HepG2 (cell line): ENCODE measurements around the gene ACTR6. TPM values are rescaled to one million over a fixed set of nuclear protein-coding genes. Genes with fewer than 3 reads are reported as not detected.

Experiments used
- FOXJ3 ChIP-seq: sonication (generic); formaldehyde crosslinking; IDR thresholded peaks from 2 replicates; pipeline ENCODE4 v1.4.0; 2020; ENCODE audit warnings: missing genetic modification reagents, mild to moderate bottlenecking, borderline replicate concordance
- HMGA1 ChIP-seq: sonication (generic); formaldehyde crosslinking; conservative IDR thresholded peaks from 2 replicates; pipeline ENCODE4 v1.4.0; 2020; ENCODE audit warnings: missing genetic modification reagents
- KDM6A ChIP-seq: IDR thresholded peaks from 2 replicates; pipeline ENCODE4 v1.6.1; 2016; ENCODE audit warnings: low read depth
- KLF13 ChIP-seq: sonication (generic); formaldehyde crosslinking; IDR thresholded peaks from 2 replicates; pipeline ENCODE4 v1.4.0; 2020; ENCODE audit warnings: mild to moderate bottlenecking, missing genetic modification reagents
- MIER2 ChIP-seq: IDR thresholded peaks from 2 replicates; pipeline ENCODE4 v1.6.1; 2016; ENCODE audit warnings: missing biosample characterization, missing genetic modification reagents
- NRL ChIP-seq: sonication (generic); formaldehyde crosslinking; IDR thresholded peaks from 2 replicates; pipeline ENCODE4 v1.5.0; 2020; ENCODE audit warnings: missing genetic modification reagents, mild to moderate bottlenecking, moderate library complexity, borderline replicate concordance
- REL ChIP-seq: sonication (generic); formaldehyde crosslinking; conservative IDR thresholded peaks from 2 replicates; pipeline ENCODE4 v1.8.0; 2022; ENCODE audit warnings: mild to moderate bottlenecking, missing genetic modification reagents, moderate library complexity
- TBL1XR1 ChIP-seq: fragments of 150-350 bp; IDR thresholded peaks from 2 replicates; pipeline ENCODE4 v1.6.1; 2014; ENCODE audit warnings: borderline replicate concordance, low read length; ENCODE audit not compliant: partially characterized antibody
- ZBTB26 ChIP-seq: IDR thresholded peaks from 2 replicates; pipeline ENCODE4 v1.6.1; 2016; ENCODE audit warnings: missing compliant biosample characterization, missing genetic modification reagents, borderline replicate concordance
- ZBTB42 ChIP-seq: sonication (generic); formaldehyde crosslinking; IDR thresholded peaks from 2 replicates; pipeline ENCODE4 v1.5.0; 2020; ENCODE audit warnings: mild to moderate bottlenecking, missing genetic modification reagents
- ZNF17 ChIP-seq: sonication (generic); formaldehyde crosslinking; IDR thresholded peaks from 2 replicates; pipeline ENCODE4 v1.5.0; 2020; ENCODE audit warnings: mild to moderate bottlenecking, missing genetic modification reagents
- ZNF251 ChIP-seq: sonication (generic); formaldehyde crosslinking; IDR thresholded peaks from 2 replicates; pipeline ENCODE4 v1.9.0; 2021; ENCODE audit warnings: mild to moderate bottlenecking, missing genetic modification reagents
- ZNF263 ChIP-seq: sonication (generic); formaldehyde crosslinking; IDR thresholded peaks from 2 replicates; pipeline ENCODE4 v1.4.0; 2020; ENCODE audit warnings: missing genetic modification reagents
- ZNF317 ChIP-seq: sonication (generic); formaldehyde crosslinking; IDR thresholded peaks from 2 replicates; pipeline ENCODE4 v1.5.0; 2020; ENCODE audit warnings: mild to moderate bottlenecking, missing genetic modification reagents
- ZNF350 ChIP-seq: sonication (generic); formaldehyde crosslinking; IDR thresholded peaks from 2 replicates; pipeline ENCODE4 v1.4.0; 2020; ENCODE audit warnings: mild to moderate bottlenecking, low read depth, missing genetic modification reagents, borderline replicate concordance
- ZNF407 ChIP-seq: sonication (generic); formaldehyde crosslinking; IDR thresholded peaks from one replicate; pipeline ENCODE4 v1.5.1; 2020; ENCODE audit warnings: mild to moderate bottlenecking, missing genetic modification reagents; ENCODE audit errors: not compliant biosample characterization
- ZNF577 ChIP-seq: sonication (generic); formaldehyde crosslinking; IDR thresholded peaks from 2 replicates; pipeline ENCODE4 v1.4.0; 2020; ENCODE audit warnings: mild to moderate bottlenecking, low read depth, missing genetic modification reagents, borderline replicate concordance
- ZNF746 ChIP-seq: sonication (generic); formaldehyde crosslinking; IDR thresholded peaks from 2 replicates; pipeline ENCODE4 v1.8.0; 2022; ENCODE audit warnings: mild to moderate bottlenecking, missing genetic modification reagents
- ZNF781 ChIP-seq: sonication (generic); formaldehyde crosslinking; IDR thresholded peaks from 2 replicates; pipeline ENCODE4 v1.5.1; 2020; ENCODE audit warnings: borderline replicate concordance, mild to moderate bottlenecking, missing genetic modification reagents; ENCODE audit errors: not compliant biosample characterization
- ZNF788 ChIP-seq: sonication (generic); formaldehyde crosslinking; IDR thresholded peaks from 2 replicates; pipeline ENCODE4 v1.5.0; 2020; ENCODE audit warnings: mild to moderate bottlenecking, missing genetic modification reagents, borderline replicate concordance
- ZSCAN20 ChIP-seq: sonication (generic); formaldehyde crosslinking; IDR thresholded peaks from 2 replicates; pipeline ENCODE4 v1.4.0; 2020; ENCODE audit warnings: missing genetic modification reagents, mild to moderate bottlenecking, borderline replicate concordance
- polyA plus RNA-seq, 8 experiments: library from polyadenylated mRNA; depleted of rRNA in 3 of 8; stranded (reverse) in 7 of 8; unstranded in 1 of 8; fragments of >200 nt; fragmentation: Illumina TruSeq in 4 of 8; extraction: Trizol in 4 of 8; gene quantifications; 2 replicates each; pipeline versions ENCODE4 v1.2.1 to v1.2.3, GENCODE V29; 2011 to 2016; ENCODE audit warnings: low read depth in 4 of 8, missing spikeins in 1 of 8, mixed read lengths in 1 of 8; ENCODE audit not compliant: insufficient read depth in 1 of 8
- total RNA-seq, 5 experiments: library from RNA; depleted of rRNA; stranded (reverse); fragments of >200 nt; fragmentation: Illumina TruSeq; extraction: Trizol; gene quantifications; 2 replicates each; pipeline ENCODE4 v1.2.3, GENCODE V29; 2016; ENCODE audit warnings: low read depth in 1 of 5

The ACTR6 gene
- total and polyA plus RNA-seq, 2 of the 13 experiments (the other 11 are each of a cell fraction or from before 2014, with no cell fraction given): 12.9 to 22.4 TPM

GRCh38 chr12:100200463-100201181 is at the start of gene ACTR6 (continued):
- TF ChIP-seq ZSCAN20: 0 out of 2 replicates have a peak, but pooled peaks have one; percentile 27
- TF ChIP-seq ZBTB26 (CRISPR knock-in tag): 0 out of 2 replicates have a peak, but pooled peaks have one; percentile 63
- TF ChIP-seq KLF13 (CRISPR knock-in tag): no peak
- no peak for TF ChIP-seq ZNF350 (CRISPR knock-in tag)
- no peak for TF ChIP-seq ZNF251
- no peak for TF ChIP-seq ZNF781 (CRISPR knock-in tag)
- TF ChIP-seq TBL1XR1: no peak
- TF ChIP-seq KDM6A (CRISPR knock-in tag): no peak
- TF ChIP-seq ZNF17 (CRISPR knock-in tag): no peak
- peak; percentile 29 for TF ChIP-seq ZNF407 (CRISPR knock-in tag)
- TF ChIP-seq REL (CRISPR knock-in tag): no peak
- no peak for TF ChIP-seq NRL (CRISPR knock-in tag)
- no peak for TF ChIP-seq ZNF577 (CRISPR knock-in tag)
- 0 out of 2 replicates have a peak, but pooled peaks have one; percentile 48 for TF ChIP-seq ZNF317 (CRISPR knock-in tag)
- TF ChIP-seq ZBTB42 (CRISPR knock-in tag): no peak
- no peak for TF ChIP-seq HMGA1
- no peak for TF ChIP-seq ZNF746 (CRISPR knock-in tag)
- 0 out of 2 replicates have a peak, but pooled peaks have one; percentile 59 for TF ChIP-seq FOXJ3 (CRISPR knock-in tag)
- peak; percentile 61; the same call in 1 of the 2 replicates for TF ChIP-seq MIER2 (CRISPR knock-in tag)
- no peak for TF ChIP-seq ZNF263 (CRISPR knock-in tag)
- no peak for TF ChIP-seq ZNF788 (CRISPR knock-in tag)
